Suprapubic skin (tissue), 4 donors: ENCODE measurements around the gene FKBP15.

Experiments used
- CTCF ChIP-seq, 2 donors: fragments of 200-600 bp in 1 of 2; fragments of 450-650 bp in 1 of 2; sonication (generic) in 1 of 2; IDR thresholded peaks; one replicate each; pipeline ENCODE4 v1.5.1; 2016 to 2019; ENCODE audit warnings: antibody characterized with exemption in 2 of 2, mild to moderate bottlenecking in 1 of 2, moderate library complexity in 1 of 2
- EP300 ChIP-seq: sonication (generic); formaldehyde crosslinking; IDR thresholded peaks from one replicate; pipeline ENCODE4 v1.6.1; 2017; ENCODE audit warnings: antibody characterized with exemption
- POLR2AphosphoS5 ChIP-seq, 3 donors: sonication (generic); formaldehyde crosslinking; IDR thresholded peaks; one replicate each; pipeline ENCODE4 v1.6.1; 2017; ENCODE audit warnings: antibody characterized with exemption in 3 of 3

GRCh38 chr9:113185271-113185670, 35.8 kb downstream of the FKBP15 start:
- TF ChIP-seq CTCF (IDR thresholded peaks at IDR 0.05) (no peak), EP300 (no peak), POLR2AphosphoS5 (IDR thresholded peaks at IDR 0.05) (no peak)
